ENCODE data around the gene CCM2. TPM values are rescaled to one million over a fixed set of nuclear protein-coding genes. Genes with fewer than 3 reads are reported as not detected.

The CCM2 gene
- total RNA-seq, 1 donor from 2014 or later, result 62.0 TPM

DNA sequence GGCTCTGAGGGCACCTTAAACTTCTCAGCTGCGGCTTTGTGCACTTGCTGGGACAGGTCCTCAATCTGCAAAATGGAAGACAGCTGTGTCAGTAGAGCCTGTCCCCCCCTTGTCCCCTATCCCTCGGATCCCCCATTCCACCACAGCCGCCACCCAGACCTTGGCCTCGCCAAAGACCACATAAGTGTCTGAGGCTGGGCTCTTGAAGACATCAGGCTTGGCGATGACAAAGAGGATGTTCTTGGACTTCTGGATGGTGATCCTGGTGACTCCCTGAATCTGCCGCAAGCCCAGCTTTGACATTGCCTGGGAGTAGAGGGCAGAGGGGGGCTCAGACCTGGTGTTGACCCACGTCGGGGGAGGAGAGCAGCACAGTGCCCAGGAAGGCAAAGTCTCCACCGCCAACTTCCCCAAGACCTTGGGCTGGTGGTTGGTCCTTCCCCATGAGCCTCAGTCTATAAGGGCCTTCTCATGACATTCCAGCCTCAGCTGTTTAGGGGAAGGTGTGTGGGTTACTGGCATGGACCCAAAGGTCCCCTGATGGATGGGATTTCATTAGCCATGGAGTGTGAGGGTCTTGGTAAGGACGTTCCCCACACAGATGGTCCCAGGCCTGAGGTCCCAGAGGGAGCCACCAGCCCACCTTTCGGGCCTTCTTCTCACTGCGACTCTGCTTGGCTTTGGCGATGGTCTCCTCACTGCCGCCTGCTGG lies 81.1 kb downstream of the CCM2 start:
- Mint-ChIP-seq H3K4me3 (ENCODE audit: unreplicated experiment) (no peak overlapping the region), H3K27me3 (ENCODE audit: low read depth, unreplicated experiment) (no peaks in the 10 kb centered on the region), H3K9me3 (ENCODE audit: unreplicated experiment) (no peaks in the 10 kb centered on the region), H3K4me1 (ENCODE audit: low read depth, unreplicated experiment) (no peaks in the 10 kb centered on the region), H3K36me3 (ENCODE audit: low read depth, unreplicated experiment) (peaks cover 13% of the 10 kb centered on the region), H3K27ac (ENCODE audit: unreplicated experiment) (no peak overlapping the region)
- Histone ChIP-seq H3K9me3 (ENCODE audit: insufficient read depth, low read depth, low read length) (no peaks in the 10 kb centered on the region), H3K4me1 (ENCODE audit: insufficient read depth, low read length) (no peaks in the 10 kb centered on the region), H3K27ac (ENCODE audit: low read depth, low read length) (no peak overlapping the region), H3K79me2 (ENCODE audit: insufficient read depth, low read length) (no peaks in the 10 kb centered on the region), H3K4me2 (ENCODE audit: low read length) (no peak overlapping the region), H3K4me3 (ENCODE audit: insufficient read depth, low read depth, low read length) (no peak overlapping the region), H3K27me3 (ENCODE audit: insufficient read depth, low read length) (no peaks in the 10 kb centered on the region), H3K9ac (ENCODE audit: low read length) (no peak overlapping the region), H4K20me1 (ENCODE audit: insufficient read depth, low read length) (peaks cover 6% of the 10 kb centered on the region), H3K36me3 (ENCODE audit: insufficient read depth, low read length) (no peaks in the 10 kb centered on the region), H2AFZ (ENCODE audit: low read depth, low read length) (no peak overlapping the region)
- TF ChIP-seq, protein P1, sequence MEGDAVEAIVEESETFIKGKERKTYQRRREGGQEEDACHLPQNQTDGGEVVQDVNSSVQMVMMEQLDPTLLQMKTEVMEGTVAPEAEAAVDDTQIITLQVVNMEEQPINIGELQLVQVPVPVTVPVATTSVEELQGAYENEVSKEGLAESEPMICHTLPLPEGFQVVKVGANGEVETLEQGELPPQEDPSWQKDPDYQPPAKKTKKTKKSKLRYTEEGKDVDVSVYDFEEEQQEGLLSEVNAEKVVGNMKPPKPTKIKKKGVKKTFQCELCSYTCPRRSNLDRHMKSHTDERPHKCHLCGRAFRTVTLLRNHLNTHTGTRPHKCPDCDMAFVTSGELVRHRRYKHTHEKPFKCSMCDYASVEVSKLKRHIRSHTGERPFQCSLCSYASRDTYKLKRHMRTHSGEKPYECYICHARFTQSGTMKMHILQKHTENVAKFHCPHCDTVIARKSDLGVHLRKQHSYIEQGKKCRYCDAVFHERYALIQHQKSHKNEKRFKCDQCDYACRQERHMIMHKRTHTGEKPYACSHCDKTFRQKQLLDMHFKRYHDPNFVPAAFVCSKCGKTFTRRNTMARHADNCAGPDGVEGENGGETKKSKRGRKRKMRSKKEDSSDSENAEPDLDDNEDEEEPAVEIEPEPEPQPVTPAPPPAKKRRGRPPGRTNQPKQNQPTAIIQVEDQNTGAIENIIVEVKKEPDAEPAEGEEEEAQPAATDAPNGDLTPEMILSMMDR (IDR thresholded peaks at IDR 0.05; ENCODE audit: insufficient read depth, low read depth, low read length), result no peak
- TF ChIP-seq EZH2 (IDR thresholded peaks at IDR 0.05; ENCODE audit: insufficient read depth, low read length), result no peak
- no peak for FAIRE-seq
- DNase-seq (ENCODE audit: low read depth), result no peak

DNA sequence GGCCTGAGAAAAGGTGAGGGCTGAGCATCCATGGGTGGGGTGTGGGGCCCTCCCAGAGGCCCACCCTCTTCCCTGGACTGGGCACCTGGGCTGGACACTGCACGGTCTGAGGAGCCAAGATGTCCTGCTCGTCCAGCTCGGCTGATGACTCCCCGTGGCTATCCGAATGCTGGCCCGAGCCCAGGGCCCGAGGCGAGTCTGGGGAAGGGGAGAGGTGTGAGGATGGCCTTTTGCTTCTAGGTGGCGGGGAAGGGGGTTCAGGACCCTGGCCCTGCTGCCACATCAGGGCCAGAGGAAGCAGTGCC lies 81.6 kb downstream of the CCM2 start:
- no peaks in the 10 kb centered on the region for H3K27me3 Mint-ChIP-seq (ENCODE audit: low read depth, unreplicated experiment)
- TF ChIP-seq, protein P1 (IDR thresholded peaks at IDR 0.05; ENCODE audit: insufficient read depth, low read depth, low read length), result no peak
- TF ChIP-seq EZH2 (IDR thresholded peaks at IDR 0.05; ENCODE audit: insufficient read depth, low read length), result no peak
- Histone ChIP-seq H3K27ac (ENCODE audit: low read depth, low read length) (no peak overlapping the region), H4K20me1 (ENCODE audit: insufficient read depth, low read length) (peaks cover 6% of the 10 kb centered on the region), H3K9ac (ENCODE audit: low read length) (no peak overlapping the region), H3K4me3 (ENCODE audit: insufficient read depth, low read depth, low read length) (no peak overlapping the region), H3K4me2 (ENCODE audit: low read length) (no peak overlapping the region), H2AFZ (ENCODE audit: low read depth, low read length) (no peak overlapping the region), H3K4me1 (ENCODE audit: insufficient read depth, low read length) (no peaks in the 10 kb centered on the region), H3K79me2 (ENCODE audit: insufficient read depth, low read length) (no peaks in the 10 kb centered on the region), H3K36me3 (ENCODE audit: insufficient read depth, low read length) (no peaks in the 10 kb centered on the region), H3K9me3 (ENCODE audit: insufficient read depth, low read depth, low read length) (no peaks in the 10 kb centered on the region), H3K27me3 (ENCODE audit: insufficient read depth, low read length) (no peaks in the 10 kb centered on the region)
- no peak for DNase-seq (ENCODE audit: low read depth)
- no peaks in the 10 kb centered on the region for H3K4me1 Mint-ChIP-seq (ENCODE audit: low read depth, unreplicated experiment)
- no peak for FAIRE-seq
- no peak overlapping the region for H3K4me3 Mint-ChIP-seq (ENCODE audit: unreplicated experiment)
- H3K36me3 Mint-ChIP-seq (ENCODE audit: low read depth, unreplicated experiment), result peaks cover 13% of the 10 kb centered on the region
- no peaks in the 10 kb centered on the region for H3K9me3 Mint-ChIP-seq (ENCODE audit: unreplicated experiment)
- no peak overlapping the region for H3K27ac Mint-ChIP-seq (ENCODE audit: unreplicated experiment)

DNA sequence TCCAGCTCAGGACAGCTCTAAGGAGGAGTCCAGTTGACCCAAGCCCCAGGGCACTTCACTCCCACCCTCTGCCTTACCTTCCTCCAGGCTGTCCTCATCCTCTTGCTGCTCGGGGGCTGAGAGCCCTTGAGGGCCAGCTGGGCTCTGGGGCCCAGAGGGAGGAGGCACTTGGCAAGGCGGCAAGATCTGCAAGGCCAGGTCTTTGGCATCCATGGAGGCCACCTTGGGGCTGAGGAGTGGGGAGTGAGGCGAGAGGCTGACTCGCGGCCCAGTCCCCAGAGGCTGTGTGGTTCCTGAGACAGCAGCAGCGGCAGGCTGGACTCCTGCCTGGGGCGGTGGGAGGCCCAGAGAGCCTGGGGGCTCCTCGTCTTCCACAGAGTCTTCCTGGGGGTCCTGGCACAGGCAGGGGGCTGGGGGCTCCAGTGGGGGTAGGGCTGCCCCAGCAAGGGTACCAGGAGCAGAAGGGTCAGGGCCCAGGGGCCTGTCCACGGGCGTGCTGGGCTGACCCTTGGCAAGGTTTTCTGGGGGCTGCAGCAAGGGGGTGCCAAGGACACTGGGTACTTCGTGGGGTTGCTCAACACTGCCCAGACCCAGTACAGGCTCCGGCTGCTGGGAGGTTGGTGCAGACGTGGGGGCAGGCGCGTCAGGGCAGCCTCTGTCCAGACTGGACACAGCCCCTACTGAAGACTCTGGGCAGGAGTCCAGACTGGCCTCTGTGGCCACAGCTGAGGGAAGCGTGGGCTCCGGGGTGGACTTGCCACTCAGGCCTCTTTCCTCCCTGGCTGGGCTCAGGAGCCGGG lies 82.2 kb downstream of the CCM2 start:
- no peak overlapping the region for H2AFZ ChIP-seq (ENCODE audit: low read depth, low read length)
- no peaks in the 10 kb centered on the region for H3K9me3 Mint-ChIP-seq (ENCODE audit: unreplicated experiment)
- no peaks in the 10 kb centered on the region for H3K27me3 Mint-ChIP-seq (ENCODE audit: low read depth, unreplicated experiment)
- H3K4me3 Mint-ChIP-seq (ENCODE audit: unreplicated experiment), result no peak overlapping the region
- no peaks in the 10 kb centered on the region for H3K27me3 ChIP-seq (ENCODE audit: insufficient read depth, low read length)
- H4K20me1 ChIP-seq (ENCODE audit: insufficient read depth, low read length), result peaks cover 6% of the 10 kb centered on the region
- H3K4me1 ChIP-seq (ENCODE audit: insufficient read depth, low read length), result no peaks in the 10 kb centered on the region
- no peaks in the 10 kb centered on the region for H3K36me3 ChIP-seq (ENCODE audit: insufficient read depth, low read length)
- no peaks in the 10 kb centered on the region for H3K9me3 ChIP-seq (ENCODE audit: insufficient read depth, low read depth, low read length)
- no peak overlapping the region for H3K4me3 ChIP-seq (ENCODE audit: insufficient read depth, low read depth, low read length)
- FAIRE-seq (no peak), DNase-seq (ENCODE audit: low read depth) (no peak)
- H3K36me3 Mint-ChIP-seq (ENCODE audit: low read depth, unreplicated experiment), result peaks cover 15% of the 10 kb centered on the region
- no peak overlapping the region for H3K27ac Mint-ChIP-seq (ENCODE audit: unreplicated experiment)
- no peak overlapping the region for H3K27ac ChIP-seq (ENCODE audit: low read depth, low read length)
- H3K4me1 Mint-ChIP-seq (ENCODE audit: low read depth, unreplicated experiment), result no peaks in the 10 kb centered on the region
- H3K9ac ChIP-seq (ENCODE audit: low read length), result no peak overlapping the region
- no peak for TF ChIP-seq EZH2 (IDR thresholded peaks at IDR 0.05; ENCODE audit: insufficient read depth, low read length)
- TF ChIP-seq, protein P1 (IDR thresholded peaks at IDR 0.05; ENCODE audit: insufficient read depth, low read depth, low read length), result no peak
- no peaks in the 10 kb centered on the region for H3K79me2 ChIP-seq (ENCODE audit: insufficient read depth, low read length)
- H3K4me2 ChIP-seq (ENCODE audit: low read length), result no peak overlapping the region

Measured in astrocyte (in vitro differentiated cells and primary cell).